K562 (cell line): ENCODE measurements around the gene RHAG. TPM values are rescaled to one million over a fixed set of nuclear protein-coding genes. Genes with fewer than 3 reads are reported as not detected.

ENCODE experiments used
- ADNP ChIP-seq: fragments of 200-800 bp; sonication (Bioruptor generic); IDR thresholded peaks from 2 replicates; pipeline ENCODE4 v1.6.1; 2016; ENCODE audit warnings: missing genetic modification characterization, missing compliant biosample characterization
- BRD4 ChIP-seq: fragments of 200-600 bp; sonication (generic); IDR thresholded peaks from 2 replicates; pipeline ENCODE4 v1.6.1; 2017; ENCODE audit warnings: inconsistent platforms
- DDX20 ChIP-seq: fragments of 450-650 bp; IDR thresholded peaks from 2 replicates; pipeline ENCODE4 v1.6.1; 2016; ENCODE audit warnings: missing genetic modification characterization, low read depth, mild to moderate bottlenecking, missing compliant biosample characterization, moderate library complexity
- ETV6 ChIP-seq, 3 experiments: fragments of 150-350 bp in 1 of 3; sonication (generic) in 1 of 3; formaldehyde crosslinking in 1 of 3; IDR thresholded peaks; 2 replicates each; pipeline versions ENCODE4 v1.6.1 to v1.8.0; 2014 to 2022; ENCODE audit warnings: borderline replicate concordance in 2 of 3, low read depth in 2 of 3, antibody characterized with exemption in 1 of 3, low read length in 1 of 3, mild to moderate bottlenecking in 1 of 3, missing genetic modification reagents in 1 of 3
- GTF2A2 ChIP-seq: IDR thresholded peaks from 2 replicates; pipeline ENCODE4 v1.6.1; 2016; ENCODE audit warnings: mild to moderate bottlenecking, missing genetic modification characterization, missing compliant biosample characterization
- HDAC8 ChIP-seq: fragments of 450-650 bp; IDR thresholded peaks from 2 replicates; pipeline ENCODE4 v1.6.1; 2016; ENCODE audit warnings: mild to moderate bottlenecking, missing genetic modification characterization, moderate library complexity, missing compliant biosample characterization
- SRSF9 ChIP-seq: fragments of 200-400 bp; formaldehyde crosslinking; IDR thresholded peaks from 2 replicates; pipeline ENCODE4 v1.6.1; 2017; ENCODE audit warnings: low read depth, low read length, borderline replicate concordance
- ZKSCAN8 ChIP-seq: fragments of 200-800 bp; sonication (Bioruptor generic); IDR thresholded peaks from 2 replicates; pipeline ENCODE4 v1.6.1; 2016; ENCODE audit warnings: missing genetic modification characterization, missing compliant biosample characterization
- ZNF224 ChIP-seq: sonication (generic); formaldehyde crosslinking; IDR thresholded peaks from 2 replicates; pipeline ENCODE4 v1.8.0; 2022; ENCODE audit warnings: mild to moderate bottlenecking, missing genetic modification reagents
- ZZZ3 ChIP-seq: fragments of 450-650 bp; IDR thresholded peaks from 2 replicates; pipeline ENCODE4 v1.6.1; 2016; ENCODE audit warnings: antibody characterized with exemption, mild to moderate bottlenecking, moderate library complexity
- polyA plus RNA-seq, 8 experiments: library from polyadenylated mRNA; depleted of rRNA in 4 of 8; stranded (reverse) in 5 of 8; unstranded in 3 of 8; fragments of >200 nt; fragmentation: Nextera tagmentation in 2 of 8; fragmentation: Illumina TruSeq in 1 of 8; extraction: Ambion mirVana in 2 of 8; extraction: Trizol in 1 of 8; gene quantifications; 2 replicates each; pipeline versions ENCODE4 v1.2.1 to v1.2.3, GENCODE V29; 2011 to 2014; ENCODE audit warnings: inconsistent platforms in 1 of 8, missing spikeins in 1 of 8
- total RNA-seq, 7 experiments: library from RNA; depleted of rRNA in 6 of 7; stranded (reverse); fragments of >200 nt in 6 of 7; fragmentation: Illumina TruSeq in 2 of 7; extraction: Trizol in 2 of 7; gene quantifications; 2 replicates each; pipeline versions ENCODE4 v1.2.1 to v1.2.3, GENCODE V29; 2011 to 2021; ENCODE audit warnings: low replicate concordance in 1 of 7
- TF ChIP-seq, protein P1 (sequence below): fragments of 250-450 bp; sonication (Bioruptor Pico); IDR thresholded peaks from 2 replicates; pipeline ENCODE4 v1.8.0; 2021; ENCODE audit warnings: mild to moderate bottlenecking, moderate library complexity
- TF ChIP-seq, protein P2 (sequence below): fragments of 200-400 bp; formaldehyde crosslinking; IDR thresholded peaks from 2 replicates; pipeline ENCODE4 v1.6.1; 2017; ENCODE audit warnings: mild to moderate bottlenecking, low read depth, low read length, moderate library complexity
- TF ChIP-seq, protein P3 (sequence below): sonication (generic); formaldehyde crosslinking; IDR thresholded peaks from 2 replicates; pipeline ENCODE4 v1.8.1; 2023; ENCODE audit warnings: missing genetic modification reagents, mild to moderate bottlenecking, borderline replicate concordance

Gene RHAG
- total and polyA plus RNA-seq, 9 of the 15 experiments (the other 6 are each of a cell fraction or from before 2014, with no cell fraction given) = 290 to 1,202 (median 505) TPM

DNA sequence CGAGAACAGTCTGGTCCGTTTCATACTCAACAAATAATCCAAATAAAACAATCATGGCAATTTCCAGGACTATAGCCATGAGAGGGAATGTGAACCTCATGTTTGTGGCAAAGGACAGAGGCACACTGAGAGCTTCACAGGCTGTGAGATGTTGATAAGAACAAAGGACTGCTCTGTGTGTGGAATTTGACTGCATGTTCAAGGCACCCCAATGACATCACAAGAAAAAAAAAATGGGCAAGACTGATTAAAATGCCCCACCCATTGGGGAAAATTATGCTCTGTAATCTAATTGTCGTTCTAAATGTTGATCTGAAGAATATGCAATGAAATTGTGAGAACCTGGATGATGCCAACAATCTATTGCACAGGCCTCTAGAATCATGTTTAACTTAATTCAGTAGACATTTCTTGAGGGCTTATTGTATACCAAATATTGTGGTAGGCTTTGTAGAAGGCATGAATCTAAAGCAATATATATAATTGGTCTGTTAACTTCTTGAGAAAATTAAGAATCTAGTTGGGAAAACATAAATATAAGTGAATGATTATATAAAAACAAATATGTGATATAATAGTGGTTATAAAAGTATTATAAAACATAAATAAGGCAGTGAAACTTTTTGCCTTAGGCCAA is at the start of gene RHAG (continued):
- no peak for TF ChIP-seq DDX20
- TF ChIP-seq ADNP (tag) = 0 out of 2 replicates have a peak, but pooled peaks have one; percentile 5
- TF ChIP-seq, protein P1, sequence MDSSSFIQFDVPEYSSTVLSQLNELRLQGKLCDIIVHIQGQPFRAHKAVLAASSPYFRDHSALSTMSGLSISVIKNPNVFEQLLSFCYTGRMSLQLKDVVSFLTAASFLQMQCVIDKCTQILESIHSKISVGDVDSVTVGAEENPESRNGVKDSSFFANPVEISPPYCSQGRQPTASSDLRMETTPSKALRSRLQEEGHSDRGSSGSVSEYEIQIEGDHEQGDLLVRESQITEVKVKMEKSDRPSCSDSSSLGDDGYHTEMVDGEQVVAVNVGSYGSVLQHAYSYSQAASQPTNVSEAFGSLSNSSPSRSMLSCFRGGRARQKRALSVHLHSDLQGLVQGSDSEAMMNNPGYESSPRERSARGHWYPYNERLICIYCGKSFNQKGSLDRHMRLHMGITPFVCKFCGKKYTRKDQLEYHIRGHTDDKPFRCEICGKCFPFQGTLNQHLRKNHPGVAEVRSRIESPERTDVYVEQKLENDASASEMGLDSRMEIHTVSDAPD = 0 out of 2 replicates have a peak, but pooled peaks have one; percentile 27
- 0 out of 4 replicates have a peak, but pooled peaks of 1 of the 2 experiments have one; percentile 5 for TF ChIP-seq ETV6 (IDR thresholded peaks at IDR 0.05; ENCODE audit: borderline replicate concordance in 1 of 2, low read depth in 2 of 2, low read length in 1 of 2)
- TF ChIP-seq ETV6 (CRISPR knock-in tag; IDR thresholded peaks at IDR 0.05; ENCODE audit: borderline replicate concordance) = no peak
- TF ChIP-seq SRSF9 = no peak
- TF ChIP-seq HDAC8 (tag) = no peak
- TF ChIP-seq ZNF224 (CRISPR knock-in tag) = no peak
- TF ChIP-seq ZZZ3 = no peak
- TF ChIP-seq GTF2A2 (tag) = no peak
- TF ChIP-seq, protein P2, sequence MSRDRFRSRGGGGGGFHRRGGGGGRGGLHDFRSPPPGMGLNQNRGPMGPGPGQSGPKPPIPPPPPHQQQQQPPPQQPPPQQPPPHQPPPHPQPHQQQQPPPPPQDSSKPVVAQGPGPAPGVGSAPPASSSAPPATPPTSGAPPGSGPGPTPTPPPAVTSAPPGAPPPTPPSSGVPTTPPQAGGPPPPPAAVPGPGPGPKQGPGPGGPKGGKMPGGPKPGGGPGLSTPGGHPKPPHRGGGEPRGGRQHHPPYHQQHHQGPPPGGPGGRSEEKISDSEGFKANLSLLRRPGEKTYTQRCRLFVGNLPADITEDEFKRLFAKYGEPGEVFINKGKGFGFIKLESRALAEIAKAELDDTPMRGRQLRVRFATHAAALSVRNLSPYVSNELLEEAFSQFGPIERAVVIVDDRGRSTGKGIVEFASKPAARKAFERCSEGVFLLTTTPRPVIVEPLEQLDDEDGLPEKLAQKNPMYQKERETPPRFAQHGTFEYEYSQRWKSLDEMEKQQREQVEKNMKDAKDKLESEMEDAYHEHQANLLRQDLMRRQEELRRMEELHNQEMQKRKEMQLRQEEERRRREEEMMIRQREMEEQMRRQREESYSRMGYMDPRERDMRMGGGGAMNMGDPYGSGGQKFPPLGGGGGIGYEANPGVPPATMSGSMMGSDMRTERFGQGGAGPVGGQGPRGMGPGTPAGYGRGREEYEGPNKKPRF = no peak
- TF ChIP-seq, protein P3, sequence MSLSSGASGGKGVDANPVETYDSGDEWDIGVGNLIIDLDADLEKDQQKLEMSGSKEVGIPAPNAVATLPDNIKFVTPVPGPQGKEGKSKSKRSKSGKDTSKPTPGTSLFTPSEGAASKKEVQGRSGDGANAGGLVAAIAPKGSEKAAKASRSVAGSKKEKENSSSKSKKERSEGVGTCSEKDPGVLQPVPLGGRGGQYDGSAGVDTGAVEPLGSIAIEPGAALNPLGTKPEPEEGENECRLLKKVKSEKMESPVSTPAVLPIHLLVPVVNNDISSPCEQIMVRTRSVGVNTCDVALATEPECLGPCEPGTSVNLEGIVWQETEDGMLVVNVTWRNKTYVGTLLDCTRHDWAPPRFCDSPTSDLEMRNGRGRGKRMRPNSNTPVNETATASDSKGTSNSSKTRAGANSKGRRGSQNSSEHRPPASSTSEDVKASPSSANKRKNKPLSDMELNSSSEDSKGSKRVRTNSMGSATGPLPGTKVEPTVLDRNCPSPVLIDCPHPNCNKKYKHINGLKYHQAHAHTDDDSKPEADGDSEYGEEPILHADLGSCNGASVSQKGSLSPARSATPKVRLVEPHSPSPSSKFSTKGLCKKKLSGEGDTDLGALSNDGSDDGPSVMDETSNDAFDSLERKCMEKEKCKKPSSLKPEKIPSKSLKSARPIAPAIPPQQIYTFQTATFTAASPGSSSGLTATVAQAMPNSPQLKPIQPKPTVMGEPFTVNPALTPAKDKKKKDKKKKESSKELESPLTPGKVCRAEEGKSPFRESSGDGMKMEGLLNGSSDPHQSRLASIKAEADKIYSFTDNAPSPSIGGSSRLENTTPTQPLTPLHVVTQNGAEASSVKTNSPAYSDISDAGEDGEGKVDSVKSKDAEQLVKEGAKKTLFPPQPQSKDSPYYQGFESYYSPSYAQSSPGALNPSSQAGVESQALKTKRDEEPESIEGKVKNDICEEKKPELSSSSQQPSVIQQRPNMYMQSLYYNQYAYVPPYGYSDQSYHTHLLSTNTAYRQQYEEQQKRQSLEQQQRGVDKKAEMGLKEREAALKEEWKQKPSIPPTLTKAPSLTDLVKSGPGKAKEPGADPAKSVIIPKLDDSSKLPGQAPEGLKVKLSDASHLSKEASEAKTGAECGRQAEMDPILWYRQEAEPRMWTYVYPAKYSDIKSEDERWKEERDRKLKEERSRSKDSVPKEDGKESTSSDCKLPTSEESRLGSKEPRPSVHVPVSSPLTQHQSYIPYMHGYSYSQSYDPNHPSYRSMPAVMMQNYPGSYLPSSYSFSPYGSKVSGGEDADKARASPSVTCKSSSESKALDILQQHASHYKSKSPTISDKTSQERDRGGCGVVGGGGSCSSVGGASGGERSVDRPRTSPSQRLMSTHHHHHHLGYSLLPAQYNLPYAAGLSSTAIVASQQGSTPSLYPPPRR (CRISPR knock-in tag) = no peak
- no peak for TF ChIP-seq BRD4
- TF ChIP-seq ZKSCAN8 (CRISPR knock-in tag) = no peak
